Right atrium auricular region (tissue), 2 donors: Measurements from ENCODE around the gene RHOF. TPM values are rescaled to one million over a fixed set of nuclear protein-coding genes. Genes with fewer than 3 reads are reported as not detected.

Source experiments
- DNase-seq: peaks from one replicate; pipeline ENCODE4 v3.0.0-alpha.2; 2019; ENCODE audit warnings: low spot score
- H3K27ac ChIP-seq, 2 donors: fragments of 200-600 bp; sonication (generic); 1 replicate in 1 of 2; 2 replicates in 1 of 2; pipeline ENCODE4 v1.5.1; 2016 to 2019
- H3K27me3 ChIP-seq, 2 donors: fragments of 200-600 bp; sonication (generic); one replicate each; pipeline versions ENCODE4 v1.5.1 to v1.6.0; 2017 to 2019
- H3K36me3 ChIP-seq: fragments of 200-600 bp; sonication (generic); one replicate; pipeline ENCODE4 v1.5.1; 2016
- H3K4me1 ChIP-seq, 2 donors: fragments of 200-600 bp; sonication (generic); one replicate each; pipeline versions ENCODE4 v1.5.1 to v1.6.0; 2017 to 2019
- H3K4me3 ChIP-seq, 2 donors: fragments of 200-600 bp; sonication (generic); 1 replicate in 1 of 2; 2 replicates in 1 of 2; pipeline ENCODE4 v1.5.1; 2017 to 2019; ENCODE audit warnings: mild to moderate bottlenecking in 1 of 2, moderate library complexity in 1 of 2
- H3K9me3 ChIP-seq, 2 donors: fragments of 200-600 bp; sonication (generic); one replicate each; pipeline ENCODE4 v1.5.1; 2019
- total RNA-seq, 2 donors: library from RNA; depleted of rRNA; stranded (reverse); fragments of >200 nt; gene quantifications; one replicate each; pipeline ENCODE4 v1.1.0, GENCODE V29; 2016
- TF ChIP-seq, protein P1 (sequence below), 2 donors: fragments of 200-600 bp; sonication (generic); IDR thresholded peaks; one replicate each; pipeline ENCODE4 v1.5.1; 2019; ENCODE audit warnings: antibody characterized with exemption in 2 of 2

RHOF gene
- total RNA-seq, 2 donors from 2014 or later = 7.3 to 21.9 TPM

DNA sequence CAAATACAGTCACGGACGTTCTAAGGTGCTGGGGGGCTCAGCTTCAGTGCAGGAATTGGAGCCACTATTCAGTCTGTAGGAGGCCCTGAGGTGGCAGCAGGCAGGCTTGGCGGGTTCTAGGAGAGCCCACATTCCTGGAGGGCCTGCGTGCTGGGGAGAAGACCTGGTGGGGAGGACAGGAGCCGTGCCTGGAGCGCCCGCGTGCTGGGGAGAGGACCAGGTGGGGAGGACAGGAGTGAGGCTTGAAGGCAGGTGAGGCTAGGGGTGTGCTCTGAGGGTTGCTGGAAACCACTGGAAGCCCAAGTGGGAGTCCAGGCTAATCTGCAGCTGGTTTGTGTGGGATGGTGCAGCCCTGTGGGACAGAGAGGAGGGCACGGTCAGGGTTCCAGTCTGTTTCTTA is 23.1 kb downstream of the RHOF start:
- Histone ChIP-seq H3K9me3 (no peaks in the 10 kb centered on the region), H3K27ac (peak overlapping the region in 1 of 2 donors; percentile 2), H3K4me1 (peaks cover 0 to 56% of the 10 kb centered on the region in 2 donors), H3K36me3 (no peaks in the 10 kb centered on the region), H3K4me3 (no peak overlapping the region), H3K27me3 (no peaks in the 10 kb centered on the region)
- TF ChIP-seq, protein P1, sequence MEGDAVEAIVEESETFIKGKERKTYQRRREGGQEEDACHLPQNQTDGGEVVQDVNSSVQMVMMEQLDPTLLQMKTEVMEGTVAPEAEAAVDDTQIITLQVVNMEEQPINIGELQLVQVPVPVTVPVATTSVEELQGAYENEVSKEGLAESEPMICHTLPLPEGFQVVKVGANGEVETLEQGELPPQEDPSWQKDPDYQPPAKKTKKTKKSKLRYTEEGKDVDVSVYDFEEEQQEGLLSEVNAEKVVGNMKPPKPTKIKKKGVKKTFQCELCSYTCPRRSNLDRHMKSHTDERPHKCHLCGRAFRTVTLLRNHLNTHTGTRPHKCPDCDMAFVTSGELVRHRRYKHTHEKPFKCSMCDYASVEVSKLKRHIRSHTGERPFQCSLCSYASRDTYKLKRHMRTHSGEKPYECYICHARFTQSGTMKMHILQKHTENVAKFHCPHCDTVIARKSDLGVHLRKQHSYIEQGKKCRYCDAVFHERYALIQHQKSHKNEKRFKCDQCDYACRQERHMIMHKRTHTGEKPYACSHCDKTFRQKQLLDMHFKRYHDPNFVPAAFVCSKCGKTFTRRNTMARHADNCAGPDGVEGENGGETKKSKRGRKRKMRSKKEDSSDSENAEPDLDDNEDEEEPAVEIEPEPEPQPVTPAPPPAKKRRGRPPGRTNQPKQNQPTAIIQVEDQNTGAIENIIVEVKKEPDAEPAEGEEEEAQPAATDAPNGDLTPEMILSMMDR (IDR thresholded peaks at IDR 0.05) = no peak
- DNase-seq = no peak

GRCh38 chr12:121769831-121770301 is 23.6 kb downstream of the RHOF start:
- no peaks in the 10 kb centered on the region for H3K9me3 ChIP-seq
- no peaks in the 10 kb centered on the region for H3K27me3 ChIP-seq
- no peak overlapping the region for H3K4me3 ChIP-seq
- H3K36me3 ChIP-seq = no peaks in the 10 kb centered on the region
- TF ChIP-seq, protein P1 (IDR thresholded peaks at IDR 0.05) = no peak
- DNase-seq = no peak
- H3K27ac ChIP-seq = peak overlapping the region in 1 of 2 donors; percentile 2
- H3K4me1 ChIP-seq = peaks cover 0 to 56% of the 10 kb centered on the region in 2 donors

GRCh38 chr12:121769297-121769830 is 24.1 kb downstream of the RHOF start:
- peaks cover 0 to 56% of the 10 kb centered on the region in 2 donors for H3K4me1 ChIP-seq

GRCh38 chr12:121767525-121768016 is 25.9 kb downstream of the RHOF start:
- no peak for DNase-seq
- Histone ChIP-seq H3K4me1 (peaks cover 0 to 48% of the 10 kb centered on the region in 2 donors), H3K9me3 (no peaks in the 10 kb centered on the region), H3K27me3 (no peaks in the 10 kb centered on the region), H3K4me3 (no peak overlapping the region), H3K36me3 (no peaks in the 10 kb centered on the region), H3K27ac (peak overlapping the region; percentile 63)
- TF ChIP-seq, protein P1 (IDR thresholded peaks at IDR 0.05) = no peak

More at GRCh38 chr12:121769297-121769830, 24.1 kb downstream of the RHOF start:
- Histone ChIP-seq H3K9me3 (no peaks in the 10 kb centered on the region), H3K27me3 (no peaks in the 10 kb centered on the region), H3K27ac (peak overlapping the region; percentile 2 to 63), H3K4me3 (no peak overlapping the region), H3K36me3 (no peaks in the 10 kb centered on the region)
- DNase-seq = no peak
- TF ChIP-seq, protein P1 (IDR thresholded peaks at IDR 0.05) = no peak

DNA sequence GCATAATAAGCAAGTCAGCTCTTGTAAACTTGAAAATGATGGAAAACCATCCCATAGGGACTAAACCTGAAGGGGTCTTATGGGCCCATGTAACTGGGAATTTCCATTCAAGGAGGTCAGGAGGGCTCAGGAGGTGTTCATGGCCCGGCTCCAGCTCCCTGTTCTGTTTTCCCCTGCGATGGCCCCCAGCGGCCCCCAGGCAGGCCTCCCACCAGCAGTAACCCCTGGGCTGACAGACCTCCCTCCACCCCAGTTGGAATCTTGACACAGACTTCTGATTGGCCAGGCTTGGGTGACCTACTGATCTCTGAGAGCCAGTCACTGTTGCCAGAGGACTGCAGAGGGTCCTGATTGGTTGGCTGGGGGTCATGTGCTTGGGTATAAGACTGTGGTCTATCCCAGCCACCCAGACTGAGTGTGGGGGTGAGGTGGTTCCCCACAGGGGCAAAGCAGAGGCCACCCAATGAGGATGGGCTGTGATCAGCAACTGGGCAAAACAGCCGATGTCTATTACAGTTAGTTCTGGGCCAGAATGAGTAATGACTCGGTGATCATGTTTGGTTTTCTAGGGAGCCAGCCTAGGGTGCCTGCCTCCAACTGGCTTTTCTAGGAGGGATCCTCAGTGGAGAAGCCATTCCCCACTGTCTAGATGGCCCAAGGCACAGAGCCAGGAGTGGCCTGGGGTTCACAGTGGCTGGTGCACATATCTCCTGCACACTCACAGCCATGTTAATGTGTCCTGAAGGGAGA is 27.0 kb downstream of the RHOF start:
- no peaks in the 10 kb centered on the region for H3K9me3 ChIP-seq
- no peak for DNase-seq
- TF ChIP-seq, protein P1 (IDR thresholded peaks at IDR 0.05) = no peak
- peak overlapping the region in 1 of 2 donors; percentile 63 for H3K27ac ChIP-seq
- H3K4me3 ChIP-seq = no peak overlapping the region
- H3K36me3 ChIP-seq = no peaks in the 10 kb centered on the region
- H3K27me3 ChIP-seq = no peaks in the 10 kb centered on the region
- H3K4me1 ChIP-seq = peaks cover 0 to 58% of the 10 kb centered on the region in 2 donors
